GM18511 (cell line): ENCODE data around the gene DYNLT4.
"Not testable (repeated sequence)": the region's sequence is repeated elsewhere in the genome, so short reads cannot be mapped to it uniquely, and the experiment has no call there.

Source experiments
- ATAC-seq: cut with Tn5 transposase; IDR thresholded peaks from one replicate; pipeline ENCODE4 v1.9.1; 2021; ENCODE audit warnings: mild to moderate bottlenecking, moderate library complexity; ENCODE audit not compliant: unreplicated experiment

Gene DYNLT4

GRCh38 chr1:44828841-44829440 lies 21.8 kb upstream of the DYNLT4 start:
- ATAC-seq, result no peak

DNA sequence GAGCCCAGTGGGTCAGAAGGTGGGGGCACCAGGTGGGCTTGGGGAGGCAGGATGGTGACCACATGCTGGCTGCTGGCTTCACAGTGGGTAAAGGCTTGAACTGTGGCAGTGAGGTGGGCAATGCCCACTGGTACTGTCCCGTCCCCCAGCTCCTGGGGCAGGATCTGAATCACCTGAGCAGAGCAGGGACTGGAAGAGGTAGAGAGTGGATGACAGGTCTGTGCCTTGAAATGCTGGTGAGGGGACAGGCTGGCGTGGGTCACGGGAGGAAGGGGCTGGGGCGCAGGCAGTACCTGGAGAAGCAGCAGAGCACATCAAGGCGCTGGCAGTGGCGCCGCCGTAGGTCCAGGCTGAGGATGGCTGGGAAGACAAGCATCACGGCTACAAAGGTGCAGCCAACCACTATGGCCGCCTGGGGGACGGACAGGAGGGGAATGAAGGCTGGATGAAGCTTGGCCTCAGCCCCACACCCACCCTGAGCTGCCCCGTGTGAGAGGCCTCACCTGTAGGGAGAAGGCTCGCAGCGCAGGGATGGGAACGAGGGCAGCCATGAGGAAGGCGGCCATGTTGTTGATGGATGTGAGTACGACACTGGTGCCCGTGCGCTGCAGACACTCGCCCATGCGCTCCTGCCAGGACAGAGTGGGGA lies 21.0 kb upstream of the DYNLT4 start:
- no peak for ATAC-seq

DNA sequence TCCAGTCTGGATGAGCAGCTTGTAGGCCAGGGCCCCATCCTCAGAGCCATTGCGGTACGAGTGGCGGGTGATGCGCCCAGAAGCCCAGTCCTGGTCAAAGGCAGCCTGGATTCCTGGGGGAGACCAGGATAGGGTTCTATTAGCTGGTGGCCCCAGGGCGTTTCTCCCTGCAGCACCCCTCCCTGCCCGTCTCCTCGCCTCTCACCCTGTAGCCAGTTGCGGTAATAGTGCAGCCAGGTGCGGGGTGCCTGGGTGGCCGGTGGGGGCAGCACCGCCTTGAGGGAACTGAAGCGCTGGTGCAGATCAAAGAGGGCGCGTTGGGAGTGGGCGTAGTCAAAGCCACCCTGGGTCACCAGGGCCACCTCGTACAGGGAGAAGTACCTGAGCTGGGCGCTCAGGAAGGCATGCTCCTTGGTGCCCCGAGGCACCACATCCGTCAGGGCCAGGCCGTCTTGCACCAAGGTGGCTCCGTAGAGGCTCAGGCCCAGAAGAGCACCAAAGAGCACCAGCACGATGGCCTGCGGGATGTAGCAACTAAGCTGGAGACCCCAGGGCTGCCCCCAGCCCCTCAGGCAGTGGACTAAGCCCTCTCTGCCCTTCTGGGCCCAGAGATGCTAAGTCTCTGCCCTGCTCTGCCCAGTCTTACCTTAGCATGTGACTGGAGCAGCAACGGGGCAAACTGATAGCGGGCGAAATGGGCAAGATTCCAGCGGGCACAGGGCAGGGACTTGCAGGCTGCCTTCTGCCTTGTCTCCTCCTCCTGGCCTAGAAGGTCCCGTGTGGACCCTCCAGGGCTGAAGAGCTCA lies 20.2 kb upstream of the DYNLT4 start:
- ATAC-seq, result no peak

DNA sequence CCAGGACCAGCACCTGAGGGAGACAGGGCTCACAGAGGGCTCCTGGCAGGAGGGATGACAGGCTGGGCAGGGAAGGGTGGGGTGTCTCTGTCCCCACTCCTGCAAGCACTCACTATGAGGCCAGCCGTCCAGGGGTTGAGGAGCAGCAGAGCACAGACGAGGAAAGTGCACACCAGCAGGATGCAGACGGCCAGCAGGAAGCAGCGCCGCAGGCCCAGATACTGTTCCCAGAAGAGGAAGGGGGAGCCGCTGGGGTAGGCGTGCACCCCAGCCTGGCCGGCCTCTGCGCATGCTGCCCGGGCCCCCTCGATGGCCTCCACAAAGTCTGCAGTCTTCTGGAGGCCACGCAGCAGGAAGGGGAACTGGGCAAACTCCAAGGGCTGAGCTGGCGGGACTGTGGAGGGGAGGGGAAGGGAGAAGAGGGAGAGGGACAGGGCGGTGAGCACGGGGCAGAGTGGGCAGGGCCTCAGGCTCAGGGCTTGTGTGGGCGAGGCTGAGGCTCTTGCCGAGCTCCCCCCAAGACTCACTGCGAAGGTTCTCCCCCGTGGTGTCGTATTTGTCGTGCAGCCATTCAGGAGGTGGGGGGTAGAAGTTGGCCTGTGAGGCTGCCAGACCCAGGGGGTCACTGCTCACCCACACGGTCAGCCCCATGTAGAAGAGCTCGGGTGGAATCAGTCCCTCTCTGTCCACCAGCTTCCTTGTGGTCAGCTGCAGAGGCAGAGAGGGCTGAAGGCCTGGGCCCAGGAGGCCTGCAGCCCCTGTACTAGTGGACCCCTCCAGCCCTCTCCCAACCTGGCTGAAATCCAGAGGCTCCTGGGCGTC lies 19.4 kb upstream of the DYNLT4 start:
- no peak for ATAC-seq

DNA sequence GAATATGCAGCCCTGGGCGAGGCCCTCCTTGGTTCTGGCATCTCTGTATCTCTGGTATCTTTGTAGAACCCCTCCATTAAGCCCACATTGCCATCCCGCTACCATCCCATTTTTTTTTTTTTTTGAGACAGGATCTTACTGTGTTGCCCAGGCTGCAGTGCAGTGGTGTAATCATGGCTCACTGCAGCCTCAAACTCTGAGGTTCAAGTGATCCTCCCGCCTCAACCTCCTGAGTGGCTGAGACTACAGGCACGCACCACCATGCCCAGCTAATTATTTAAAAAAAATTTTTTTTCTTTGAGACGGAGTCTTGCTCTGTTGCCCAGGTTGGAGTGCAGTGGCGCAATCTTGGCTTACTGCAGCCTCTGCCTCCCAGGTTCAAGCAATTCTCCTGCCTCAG lies 17.2 kb upstream of the DYNLT4 start:
- not testable (repeated sequence) for ATAC-seq

DNA sequence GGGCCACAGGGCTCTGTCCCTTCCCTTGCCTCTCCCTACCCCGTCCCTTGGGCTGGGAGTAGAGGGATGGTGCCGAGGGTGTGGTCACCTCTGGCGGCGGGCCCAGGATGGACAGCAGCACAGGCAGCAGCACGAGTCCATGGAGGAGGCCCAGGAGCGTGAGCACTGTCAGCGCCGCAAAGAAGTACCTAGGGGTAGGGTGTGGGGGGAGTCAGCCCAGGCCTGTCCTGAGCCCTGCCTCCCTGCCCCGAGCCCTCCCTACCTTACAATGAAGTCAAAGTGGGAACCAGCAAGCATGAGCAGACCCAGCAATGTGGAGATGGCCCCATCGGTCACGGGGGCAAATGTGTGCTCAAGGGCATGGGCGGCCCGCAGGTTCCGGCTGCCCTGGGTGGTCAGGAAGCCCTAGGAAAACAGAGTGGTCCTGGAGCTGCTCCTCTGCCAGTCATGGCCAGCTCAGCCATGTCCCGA lies 15.9 kb upstream of the DYNLT4 start:
- no peak for ATAC-seq

DNA sequence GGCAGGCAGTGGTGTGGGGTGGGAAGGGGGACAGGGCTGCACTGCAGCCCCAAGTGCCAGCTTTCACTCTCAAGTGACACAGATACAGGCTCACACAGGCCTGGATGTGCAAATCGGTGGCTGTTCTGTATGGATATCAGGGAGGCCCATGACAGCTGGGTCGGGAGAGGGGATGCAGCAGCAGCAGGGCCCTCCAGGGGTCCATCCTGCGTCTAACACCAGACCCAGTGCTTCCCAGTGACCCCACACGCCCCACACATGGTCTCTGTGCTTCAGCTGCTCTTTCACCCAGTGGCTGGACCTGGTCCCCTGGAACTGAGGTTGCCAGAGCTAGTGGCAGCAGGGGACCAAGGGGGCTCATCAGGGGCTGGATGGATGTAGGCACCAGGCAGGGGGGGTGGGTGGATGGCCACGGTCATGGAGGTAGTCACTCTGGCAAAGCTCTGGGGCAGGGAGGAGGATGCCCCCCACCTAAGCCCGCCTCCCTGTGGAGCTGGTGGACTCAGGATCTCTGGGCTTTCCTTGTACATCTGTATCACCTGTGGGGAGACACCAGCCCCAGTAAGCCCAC lies 15.1 kb upstream of the DYNLT4 start:
- no peak for ATAC-seq

- ATAC-seq, result no peak
These were observed 14.1 kb upstream of the DYNLT4 start for GRCh38 chr1:44821240-44821715.

DNA sequence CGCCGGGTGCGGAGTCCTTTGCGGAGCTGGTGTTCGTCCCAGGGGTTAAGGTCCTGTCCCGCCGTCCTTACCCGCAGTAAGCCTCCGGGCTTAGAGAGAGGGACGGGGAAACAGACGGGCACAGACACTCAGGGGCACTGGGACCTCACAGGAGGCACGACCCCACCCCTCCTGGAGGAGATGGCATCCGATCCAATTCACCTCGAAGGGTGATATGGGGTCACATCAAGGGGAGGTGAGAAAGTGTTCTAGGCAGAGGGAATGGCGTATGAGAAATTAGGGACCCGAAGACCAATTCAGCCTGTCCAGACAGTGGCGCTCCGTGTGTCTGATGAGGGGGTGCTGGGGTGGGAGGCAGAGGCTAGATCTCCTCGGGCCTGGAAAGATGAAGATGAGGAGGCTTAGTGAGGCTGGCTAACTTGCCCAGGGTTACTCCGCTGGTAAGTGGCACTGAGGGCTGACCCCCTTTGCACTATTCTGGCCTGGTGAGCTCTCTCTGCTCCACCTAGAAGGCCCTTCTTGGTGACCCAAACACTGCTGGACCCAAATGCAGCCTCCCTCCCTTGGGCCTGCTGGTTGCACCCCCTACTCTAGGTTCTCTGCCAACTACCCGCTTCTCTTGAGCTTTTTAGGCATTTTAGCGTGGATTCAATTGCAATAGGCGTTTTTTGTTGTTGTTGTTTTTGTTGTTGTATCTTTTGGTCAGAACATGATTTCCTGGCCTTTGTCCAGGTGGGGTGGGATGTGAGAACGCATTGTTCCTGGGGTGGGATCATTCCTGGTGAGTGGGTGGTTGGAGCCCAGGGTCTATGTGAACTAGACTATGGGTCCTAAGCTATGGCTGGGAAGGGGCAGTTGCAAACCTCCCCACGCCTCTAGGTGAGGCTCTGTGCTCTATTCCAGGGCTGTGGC lies 13.4 kb upstream of the DYNLT4 start:
- no peak for ATAC-seq

GRCh38 chr1:44819608-44820327 lies 12.6 kb upstream of the DYNLT4 start:
- ATAC-seq, result peak; percentile 89

DNA sequence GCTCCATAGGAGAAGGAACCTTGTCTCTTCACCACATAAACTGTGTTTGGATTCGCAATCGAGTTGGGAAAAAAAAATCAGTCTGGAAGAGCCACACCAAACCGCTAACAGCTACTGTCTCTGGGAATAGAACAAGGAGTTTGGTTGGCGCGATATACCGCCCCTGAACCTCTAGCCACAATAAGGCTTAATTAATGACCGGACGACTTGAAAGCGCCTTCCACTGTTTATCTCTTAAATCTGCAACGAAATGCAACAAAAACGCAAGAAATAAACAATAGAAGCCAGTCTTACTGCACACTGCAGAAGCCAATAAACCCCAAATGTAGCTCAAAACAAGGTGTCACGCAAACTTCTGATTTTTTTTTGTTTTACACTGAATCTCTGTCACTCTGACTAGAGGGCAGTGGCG lies 12.1 kb upstream of the DYNLT4 start:
- ATAC-seq, result no peak

DNA sequence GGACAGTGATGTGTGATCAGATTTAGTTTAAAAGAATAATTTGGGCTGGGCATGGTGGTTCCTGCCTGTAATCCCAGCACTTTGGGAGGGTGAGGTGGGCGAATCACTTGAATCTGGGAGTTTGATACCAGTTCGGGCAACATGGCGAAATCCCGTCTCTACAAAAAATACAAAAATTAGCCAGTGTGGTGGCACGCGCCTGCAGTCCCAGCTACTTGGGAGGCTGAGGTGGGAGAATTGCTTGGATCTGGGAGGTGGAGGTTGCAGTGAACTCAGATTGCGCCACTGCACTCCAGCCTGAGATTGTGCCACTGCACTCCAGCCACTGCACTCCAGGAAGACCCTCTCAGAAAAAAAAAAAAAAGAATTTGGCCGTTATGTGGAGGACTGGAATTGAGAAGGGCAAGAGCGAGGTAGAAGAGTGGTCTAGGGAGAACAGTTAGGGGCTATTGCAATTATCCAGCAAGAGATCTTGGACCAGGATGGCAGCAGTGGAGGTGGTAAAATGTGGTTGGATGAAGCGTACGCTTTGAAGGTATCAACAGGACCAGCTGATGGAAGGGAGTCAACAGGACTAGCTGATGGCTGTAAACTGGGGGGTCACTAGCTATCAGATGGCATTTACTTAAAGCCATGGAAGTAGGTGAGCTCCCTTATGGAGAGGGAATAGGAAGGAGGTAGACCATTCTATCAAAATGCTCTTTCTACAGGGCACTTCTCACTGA lies 10.8 kb upstream of the DYNLT4 start:
- no peak for ATAC-seq

DNA sequence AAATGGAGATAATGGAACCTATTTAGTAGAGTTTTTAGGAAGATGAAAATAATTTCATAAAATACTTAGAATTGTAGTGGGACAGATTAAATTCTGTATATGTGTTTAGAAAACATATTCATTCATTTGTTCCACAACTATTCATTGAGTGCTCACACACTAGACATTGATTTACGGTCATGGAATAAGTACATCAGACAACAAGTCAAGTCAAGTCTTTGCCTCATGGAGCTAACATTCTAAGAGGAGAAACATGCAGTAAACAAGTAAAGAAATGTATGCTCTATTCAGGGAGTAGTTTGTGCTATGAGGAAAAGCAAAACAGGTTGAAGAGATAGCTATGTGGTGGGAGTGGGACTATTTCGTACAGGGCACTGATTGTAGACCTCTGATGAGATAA lies 10.2 kb upstream of the DYNLT4 start:
- ATAC-seq, result no peak

- ATAC-seq, result not testable (repeated sequence)
These were observed 8.8 kb upstream of the DYNLT4 start for GRCh38 chr1:44815926-44816325.

DNA sequence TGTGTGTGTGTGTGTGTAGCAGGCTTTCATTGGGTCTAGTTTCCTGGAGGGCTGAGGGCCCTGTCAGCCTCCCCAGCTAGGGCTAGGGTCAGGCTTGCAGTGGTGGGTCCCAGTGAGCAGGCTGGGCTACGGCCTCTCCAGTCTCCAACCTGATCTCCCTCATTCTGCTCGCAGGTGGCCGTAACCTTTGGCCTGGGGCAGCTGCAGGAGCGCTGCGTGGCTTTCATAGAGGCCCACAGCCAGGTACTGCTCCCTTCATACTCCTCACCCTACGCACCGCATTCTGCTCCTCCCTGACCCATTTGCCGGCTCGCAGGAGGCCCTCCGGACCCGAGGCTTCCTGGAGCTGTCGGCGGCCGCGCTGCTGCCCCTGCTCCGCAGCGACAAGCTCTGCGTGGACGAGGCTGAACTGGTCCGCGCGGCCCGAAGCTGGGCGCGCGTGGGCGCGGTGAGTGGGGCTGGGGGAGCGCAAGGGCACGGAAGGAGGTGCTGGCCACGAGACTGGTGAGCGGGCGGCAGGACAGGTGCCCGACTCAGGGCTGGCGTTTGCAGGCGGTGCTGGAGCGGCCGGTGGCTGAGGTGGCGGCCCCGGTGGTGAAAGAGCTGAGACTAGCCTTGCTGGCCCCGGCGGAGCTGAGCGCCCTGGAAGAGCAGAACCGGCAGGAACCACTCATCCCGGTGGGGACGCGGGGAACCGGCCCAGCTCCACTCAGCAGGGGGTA lies 5.8 kb upstream of the DYNLT4 start:
- ATAC-seq, result no peak

DNA sequence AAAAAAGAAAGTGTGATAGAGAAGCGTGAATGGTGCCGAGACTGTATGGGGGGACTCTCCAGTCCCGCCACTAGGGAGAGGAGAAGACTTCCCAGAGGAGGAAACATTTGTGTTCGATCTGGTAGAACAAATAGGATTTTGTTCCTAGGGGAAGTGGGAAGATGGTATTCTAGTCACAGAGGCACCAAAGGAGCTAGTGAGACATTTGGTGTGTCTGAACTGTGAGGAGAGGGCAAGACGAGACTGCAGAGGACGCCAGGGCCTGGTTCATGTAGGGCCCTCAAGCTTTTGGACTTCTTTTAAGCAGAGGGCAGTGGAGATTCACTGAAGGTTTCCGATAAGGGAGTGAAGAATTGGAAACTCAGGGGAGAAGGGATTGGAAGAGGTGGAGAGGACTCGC lies 4.1 kb upstream of the DYNLT4 start:
- ATAC-seq, result no peak

- ATAC-seq, result not testable (repeated sequence)
These were observed 3.6 kb upstream of the DYNLT4 start for GRCh38 chr1:44810762-44811105.
